Stimulated activated CD8-positive, alpha-beta memory T cell treated with anti-CD3 and anti-CD28 coated beads, Interleukin-7, amount 100 ng/mL, for 1 hour (primary cell): ENCODE measurements around the gene CNTNAP5.

Experiments used
- DNase-seq, 2 donors: peaks; one replicate each; pipeline ENCODE4 v3.0.0-alpha.2; 2020; ENCODE audit warnings: low read depth in 2 of 2

Gene CNTNAP5

DNA sequence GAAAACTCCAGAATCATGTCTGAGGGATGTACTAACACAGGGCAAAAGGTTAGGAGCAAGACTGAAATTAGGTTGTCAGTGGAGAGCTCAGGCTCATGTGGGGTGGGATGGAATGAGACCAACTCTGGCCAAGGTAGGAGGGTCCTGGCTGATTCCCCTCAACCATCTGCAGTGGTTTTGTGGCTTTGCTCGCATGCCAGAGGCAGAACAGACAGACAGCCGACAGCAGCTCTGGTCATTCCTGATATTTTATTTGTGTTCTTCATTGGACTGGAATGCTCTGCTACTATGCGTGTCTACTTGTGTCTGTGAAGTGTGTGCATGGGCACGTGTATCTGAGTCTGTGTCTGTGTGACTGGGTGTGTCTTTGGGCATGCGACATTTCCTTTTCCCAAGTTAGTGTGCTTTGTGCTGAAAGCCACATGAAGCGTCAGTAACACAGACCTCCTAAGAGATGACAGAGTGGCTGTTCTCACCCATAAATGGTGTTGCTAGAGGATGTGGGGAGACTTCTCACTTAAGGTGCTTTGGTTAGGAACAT is 239.5 kb downstream of the CNTNAP5 start:
- DNase-seq, result no peak

DNA sequence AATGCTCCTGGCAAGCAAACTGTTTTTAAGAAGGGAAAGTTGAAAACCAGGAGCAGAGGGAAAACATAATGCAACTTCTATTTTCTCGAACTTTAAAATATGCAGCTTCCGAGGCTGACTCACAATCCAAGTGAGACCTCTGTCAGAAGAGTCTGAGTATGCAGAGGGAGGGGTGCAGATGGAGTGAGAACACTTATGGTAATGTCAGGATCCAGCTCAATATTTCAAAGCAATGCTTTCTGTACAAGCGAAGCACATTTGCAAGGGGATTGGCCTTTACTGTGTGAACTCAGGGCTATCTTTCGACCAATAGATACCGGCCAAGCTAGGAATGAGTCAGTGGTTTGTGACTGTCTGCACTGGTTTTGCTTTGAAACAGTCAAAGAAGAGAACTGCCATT is 242.7 kb downstream of the CNTNAP5 start:
- no peak for DNase-seq

DNA sequence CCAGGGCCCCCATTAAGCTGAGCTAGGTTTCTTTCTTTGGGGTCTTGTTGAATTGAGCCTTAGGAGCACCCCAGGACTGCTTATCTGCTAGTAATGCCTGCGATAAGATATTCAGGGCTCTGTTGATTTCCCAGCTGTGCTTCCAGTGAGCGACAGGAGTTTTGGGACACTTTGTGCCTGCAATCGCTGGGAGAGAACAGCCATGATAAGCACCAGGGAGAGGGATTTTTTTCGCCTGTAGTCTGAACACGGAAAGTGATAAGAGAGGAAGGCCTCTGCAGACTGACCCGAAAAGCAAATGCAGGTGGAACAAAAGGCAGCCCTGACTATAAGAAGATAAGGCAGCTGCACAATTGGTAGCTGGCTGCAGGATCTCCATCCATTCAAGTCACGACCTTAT is 244.3 kb downstream of the CNTNAP5 start:
- no peak for DNase-seq

DNA sequence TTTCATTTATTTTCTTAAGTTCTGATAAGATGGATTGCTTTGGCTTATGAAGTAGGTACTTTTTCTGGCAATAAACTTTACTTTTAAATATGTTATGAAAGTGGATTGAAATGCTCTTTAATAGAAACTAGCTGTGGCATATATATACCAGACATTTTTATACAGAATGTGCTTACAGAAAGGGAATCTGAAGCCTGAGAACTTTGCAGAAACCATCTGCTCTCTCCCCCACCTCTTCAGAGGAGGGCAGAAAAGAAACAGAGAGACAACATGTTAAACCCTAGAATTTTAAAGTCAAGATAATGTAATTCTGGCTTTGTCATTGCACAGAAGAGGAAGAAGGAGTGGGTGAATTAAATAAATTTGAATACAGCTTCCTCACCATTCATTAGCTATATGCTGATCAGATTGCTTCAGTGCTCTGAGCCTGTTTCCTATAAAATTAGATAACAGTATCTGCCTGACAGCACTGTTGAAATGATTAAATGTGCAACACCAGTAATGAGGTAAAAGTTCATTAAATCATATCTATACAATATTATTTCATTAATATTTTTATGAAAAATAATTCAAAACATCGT is 247.3 kb downstream of the CNTNAP5 start:
- DNase-seq, result no peak

DNA sequence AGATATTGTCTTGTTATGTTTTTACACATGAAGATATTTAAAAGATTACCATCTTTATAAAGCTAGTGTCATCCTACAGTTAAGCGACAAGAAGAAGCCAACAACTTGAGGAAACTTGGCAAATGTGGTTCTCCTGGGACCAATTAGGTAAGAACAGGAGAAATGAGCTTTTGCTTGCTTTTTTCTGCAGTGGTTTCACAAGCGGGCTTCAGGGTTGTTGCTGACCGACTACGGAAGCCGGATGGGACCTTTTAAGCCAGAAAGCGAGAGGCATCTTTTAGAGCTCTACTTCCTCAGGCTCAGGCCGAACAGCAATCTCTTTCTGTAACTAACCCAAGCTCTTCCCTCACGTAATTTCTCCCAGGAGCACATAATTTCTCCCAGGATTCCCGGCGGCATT is 256.5 kb downstream of the CNTNAP5 start:
- DNase-seq, result no peak

- DNase-seq, result no peak
These were observed 258.0 kb downstream of the CNTNAP5 start for GRCh38 chr2:124283096-124283495.

- DNase-seq, result no peak
These were observed 261.1 kb downstream of the CNTNAP5 start for GRCh38 chr2:124286089-124286783.

- DNase-seq, result no peak
These were observed 264.0 kb downstream of the CNTNAP5 start for GRCh38 chr2:124289060-124289459.

GRCh38 chr2:124289615-124290014 is 264.5 kb downstream of the CNTNAP5 start:
- no peak for DNase-seq

- no peak for DNase-seq
These were observed 271.4 kb downstream of the CNTNAP5 start for GRCh38 chr2:124296470-124296869.

- no peak for DNase-seq
These were observed 276.8 kb downstream of the CNTNAP5 start for GRCh38 chr2:124301915-124302314.

- no peak for DNase-seq
These were observed 283.4 kb downstream of the CNTNAP5 start for GRCh38 chr2:124308319-124309062.

DNA sequence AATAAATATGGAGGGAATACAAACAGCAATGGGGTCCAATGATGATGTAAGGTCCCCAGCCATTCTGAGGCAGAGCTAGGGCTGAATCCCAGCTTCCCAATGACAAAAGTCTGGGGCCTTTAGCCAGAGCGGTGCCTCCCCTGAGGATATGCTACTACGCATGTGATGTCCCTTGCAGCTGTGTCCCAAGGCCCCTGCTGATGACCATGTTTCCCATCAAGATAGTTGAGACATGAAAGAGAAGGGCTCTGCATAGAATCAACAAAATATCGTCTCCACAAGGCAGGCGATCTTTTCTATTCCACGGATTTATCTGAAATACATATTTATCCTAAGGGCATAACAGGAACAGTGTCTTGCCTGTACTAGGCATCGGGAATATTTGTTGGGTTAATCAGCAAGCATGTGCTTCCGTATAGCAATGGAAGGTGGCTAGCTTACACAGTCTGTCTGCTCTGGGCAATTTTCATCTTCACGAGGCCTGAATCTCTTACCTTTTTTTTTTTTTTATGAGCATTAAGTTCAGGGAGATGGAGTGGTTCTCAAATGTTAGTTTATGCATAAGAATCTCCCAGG is 284.6 kb downstream of the CNTNAP5 start:
- DNase-seq, result no peak

GRCh38 chr2:124310671-124311070 is 285.6 kb downstream of the CNTNAP5 start:
- no peak for DNase-seq

- no peak for DNase-seq
These were observed 289.0 kb downstream of the CNTNAP5 start for GRCh38 chr2:124314084-124314483.

DNA sequence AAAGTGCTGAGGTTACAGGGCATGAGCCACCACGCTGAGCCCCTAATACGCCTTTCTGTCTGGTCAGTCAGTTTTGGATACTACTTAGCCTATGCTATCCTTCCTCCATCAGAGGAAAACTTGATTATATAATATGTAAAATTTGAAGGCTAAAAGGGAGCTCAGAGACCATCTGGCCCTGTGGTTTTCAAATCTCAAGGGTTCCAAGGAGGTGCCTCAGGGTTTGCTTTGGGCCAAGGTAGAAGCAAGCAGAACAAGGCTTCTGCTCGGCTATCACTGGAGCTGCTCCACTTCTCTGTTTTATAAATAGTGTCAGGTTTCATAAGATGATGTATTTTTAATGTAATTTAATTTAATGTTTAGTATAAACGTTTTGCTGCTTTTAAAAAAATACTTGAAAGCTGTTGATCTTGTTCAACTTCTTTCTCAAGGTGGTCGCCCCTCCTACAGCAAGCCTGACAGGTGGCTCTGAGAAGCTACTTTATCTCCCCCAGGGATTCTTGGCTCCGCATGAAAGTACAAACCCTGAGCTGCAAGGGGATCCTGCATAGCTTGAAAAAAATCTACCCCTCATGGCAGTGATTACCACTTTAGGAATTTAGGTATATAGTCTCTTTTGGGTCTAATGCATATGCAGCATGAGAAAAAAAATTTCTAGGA is 290.3 kb downstream of the CNTNAP5 start:
- no peak for DNase-seq

- DNase-seq, result no peak
These were observed 291.0 kb downstream of the CNTNAP5 start for GRCh38 chr2:124316133-124316532.

DNA sequence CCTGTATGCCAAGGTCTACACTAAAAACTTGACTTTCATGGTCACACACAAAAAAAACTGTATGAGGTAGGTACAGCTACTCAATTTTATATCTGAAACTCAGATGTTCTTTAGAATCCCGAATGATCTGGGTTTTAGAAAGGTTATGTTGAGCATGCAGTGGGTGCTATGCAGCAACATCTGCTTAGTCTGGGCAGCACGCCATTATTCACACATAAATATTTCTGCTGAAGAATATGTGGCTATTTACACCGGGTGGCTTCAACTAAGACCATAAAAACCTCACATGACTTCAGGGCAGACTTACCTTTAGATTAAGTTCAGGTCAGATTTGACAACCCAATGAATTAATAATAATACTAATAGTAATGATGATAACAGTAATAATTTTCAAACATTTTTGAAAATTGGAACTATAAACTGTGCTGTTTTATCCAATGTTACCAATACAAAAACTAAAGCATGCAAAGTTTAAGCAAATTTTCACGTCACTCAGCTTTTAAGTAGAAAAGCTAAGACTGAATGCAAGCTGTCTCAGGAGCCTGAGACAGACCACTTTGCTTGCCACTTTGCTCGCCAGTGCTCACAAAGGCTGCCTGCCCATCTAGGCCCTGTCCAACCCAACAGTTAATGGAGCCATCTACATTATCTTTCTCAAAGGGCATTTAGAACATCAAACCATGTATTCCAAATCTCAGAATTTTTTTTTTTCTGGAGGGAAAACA is 292.0 kb downstream of the CNTNAP5 start:
- DNase-seq, result no peak

DNA sequence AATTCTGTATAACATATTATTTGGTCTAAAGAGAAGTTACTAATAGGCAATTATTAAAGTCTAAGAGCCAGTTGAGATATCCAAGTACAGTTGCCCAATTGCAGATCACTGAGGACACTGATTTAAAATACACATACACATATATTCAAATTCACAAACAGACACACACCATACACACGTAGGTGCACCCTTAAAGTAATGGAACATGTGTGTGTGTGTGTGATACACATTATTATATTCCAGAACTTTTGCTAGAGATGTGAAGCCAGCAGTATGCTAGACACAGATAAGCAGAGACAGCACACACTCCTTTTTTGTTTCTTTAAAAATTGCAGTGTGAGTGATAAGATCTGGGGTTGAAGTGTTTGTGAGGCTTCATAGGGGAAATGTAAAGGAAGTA is 292.5 kb downstream of the CNTNAP5 start:
- DNase-seq, result no peak

- DNase-seq, result no peak
These were observed 293.8 kb downstream of the CNTNAP5 start for GRCh38 chr2:124318913-124319312.

DNA sequence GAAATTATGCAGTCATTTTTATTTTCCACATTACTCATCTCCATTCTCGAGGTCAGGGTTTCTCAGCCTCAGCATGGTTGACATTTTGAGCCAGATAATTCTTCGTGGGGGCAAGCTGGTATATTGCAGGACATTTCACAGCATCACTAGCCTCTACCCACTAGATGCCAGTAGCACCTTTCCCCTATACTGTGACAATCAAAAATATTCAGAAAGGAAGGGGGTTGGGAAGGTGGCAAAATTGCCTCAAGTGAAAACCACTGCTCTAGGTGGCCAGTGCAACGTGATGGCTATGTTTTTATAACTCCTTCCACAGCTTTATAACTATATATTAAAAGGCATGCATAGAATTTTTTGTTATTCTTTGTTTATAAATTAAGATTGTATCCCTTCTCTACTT is 294.5 kb downstream of the CNTNAP5 start:
- DNase-seq, result no peak
